ENCODE data around the gene CEACAM16. TPM values are rescaled to one million over a fixed set of nuclear protein-coding genes. Genes with fewer than 3 reads are reported as not detected.

CEACAM16 gene
- total RNA-seq, 6 donors from 2014 or later: not detected

- no peaks in the 10 kb centered on the region for H3K27me3 ChIP-seq
- no peak for TF ChIP-seq POLR2AphosphoS5 (IDR thresholded peaks at IDR 0.05)
- no peak for TF ChIP-seq EP300 (IDR thresholded peaks at IDR 0.05)
- no peak for TF ChIP-seq POLR2A (IDR thresholded peaks at IDR 0.05)
- TF ChIP-seq CTCF (IDR thresholded peaks at IDR 0.05): no peak
- peaks cover 0 to 9% (median 0%) of the 10 kb centered on the region in 4 donors for H3K4me1 ChIP-seq
- ATAC-seq (ENCODE audit: low FRiP score in 2 of 2) (no peak), DNase-seq (no peak)
- H3K36me3 ChIP-seq: peaks cover 12 to 69% (median 47%) of the 10 kb centered on the region in 4 donors
- no peaks in the 10 kb centered on the region for H3K9me3 ChIP-seq
- WGBS, 2 donors: 74 to 77% methylated on average over 7 of the region's 7 CpGs
- H3K27ac ChIP-seq: no peak overlapping the region
- no peak overlapping the region for H3K4me3 ChIP-seq
Observed at GRCh38 chr19:44661904-44662303, 37.0 kb upstream of the CEACAM16 start.

- H3K4me3 ChIP-seq: no peak overlapping the region
- DNase-seq (no peak), ATAC-seq (ENCODE audit: low FRiP score in 2 of 2) (no peak)
- WGBS, 2 donors: 72 to 81% methylated on average over 5 to 7 of the region's 7 CpGs
- no peak overlapping the region for H3K27ac ChIP-seq
- H3K4me1 ChIP-seq: peaks cover 0 to 4% (median 0%) of the 10 kb centered on the region in 4 donors
- H3K27me3 ChIP-seq: no peaks in the 10 kb centered on the region
- no peaks in the 10 kb centered on the region for H3K9me3 ChIP-seq
- TF ChIP-seq POLR2AphosphoS5 (IDR thresholded peaks at IDR 0.05): no peak
- TF ChIP-seq EP300 (IDR thresholded peaks at IDR 0.05): no peak
- TF ChIP-seq CTCF (IDR thresholded peaks at IDR 0.05): no peak
- TF ChIP-seq POLR2A (IDR thresholded peaks at IDR 0.05): no peak
- peaks cover 11 to 64% (median 45%) of the 10 kb centered on the region in 4 donors for H3K36me3 ChIP-seq
Observed at GRCh38 chr19:44662691-44663385, 36.1 kb upstream of the CEACAM16 start.

DNA sequence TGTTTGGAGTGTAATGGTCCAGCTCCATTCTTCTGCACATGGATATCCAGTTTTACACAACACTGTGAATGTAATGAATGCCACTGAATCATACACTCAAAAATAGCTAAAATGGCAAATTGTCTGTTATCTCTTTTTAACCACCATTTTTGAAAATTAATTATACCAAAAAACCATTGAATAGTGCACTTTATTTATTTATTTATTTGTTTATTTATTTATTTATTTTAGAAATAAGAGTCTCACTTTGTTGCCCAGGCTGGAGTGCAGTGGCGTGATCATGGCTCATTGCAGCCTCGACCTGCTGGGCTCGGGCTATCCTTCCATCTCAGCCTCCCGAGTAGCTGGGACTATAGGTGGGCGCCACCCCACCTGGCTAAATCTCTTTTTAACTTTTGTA lies 35.0 kb upstream of the CEACAM16 start:
- ATAC-seq (ENCODE audit: low FRiP score in 2 of 2) (no peak), DNase-seq (no peak)
- Histone ChIP-seq H3K27me3 (no peaks in the 10 kb centered on the region), H3K36me3 (peaks cover 4 to 53% (median 36%) of the 10 kb centered on the region in 4 donors), H3K4me3 (no peak overlapping the region), H3K9me3 (no peaks in the 10 kb centered on the region), H3K4me1 (peaks cover 0 to 4% (median 0%) of the 10 kb centered on the region in 4 donors), H3K27ac (no peak overlapping the region)
- WGBS, 2 donors: 94 to 97% methylated on average over 5 of the region's 5 CpGs
- no peak for TF ChIP-seq POLR2AphosphoS5 (IDR thresholded peaks at IDR 0.05)
- no peak for TF ChIP-seq POLR2A (IDR thresholded peaks at IDR 0.05)
- no peak for TF ChIP-seq EP300 (IDR thresholded peaks at IDR 0.05)
- TF ChIP-seq CTCF (IDR thresholded peaks at IDR 0.05): no peak

- H3K9me3 ChIP-seq: no peaks in the 10 kb centered on the region
- peaks cover 0 to 4% (median 0%) of the 10 kb centered on the region in 4 donors for H3K4me1 ChIP-seq
- WGBS, 2 donors: 96 to 97% methylated on average over 10 of the region's 10 CpGs
- H3K27ac ChIP-seq: no peak overlapping the region
- ATAC-seq (ENCODE audit: low FRiP score in 2 of 2) (no peak), DNase-seq (no peak)
- TF ChIP-seq CTCF (IDR thresholded peaks at IDR 0.05) (no peak), EP300 (IDR thresholded peaks at IDR 0.05) (no peak), POLR2A (IDR thresholded peaks at IDR 0.05) (no peak), POLR2AphosphoS5 (IDR thresholded peaks at IDR 0.05) (no peak)
- peaks cover 4 to 43% (median 27%) of the 10 kb centered on the region in 4 donors for H3K36me3 ChIP-seq
- no peaks in the 10 kb centered on the region for H3K27me3 ChIP-seq
- H3K4me3 ChIP-seq: no peak overlapping the region
Observed at GRCh38 chr19:44664976-44665375, 34.0 kb upstream of the CEACAM16 start.

Data from upper lobe of left lung (tissue), 6 donors.